ENCODE data around the gene SDE2.

DNA sequence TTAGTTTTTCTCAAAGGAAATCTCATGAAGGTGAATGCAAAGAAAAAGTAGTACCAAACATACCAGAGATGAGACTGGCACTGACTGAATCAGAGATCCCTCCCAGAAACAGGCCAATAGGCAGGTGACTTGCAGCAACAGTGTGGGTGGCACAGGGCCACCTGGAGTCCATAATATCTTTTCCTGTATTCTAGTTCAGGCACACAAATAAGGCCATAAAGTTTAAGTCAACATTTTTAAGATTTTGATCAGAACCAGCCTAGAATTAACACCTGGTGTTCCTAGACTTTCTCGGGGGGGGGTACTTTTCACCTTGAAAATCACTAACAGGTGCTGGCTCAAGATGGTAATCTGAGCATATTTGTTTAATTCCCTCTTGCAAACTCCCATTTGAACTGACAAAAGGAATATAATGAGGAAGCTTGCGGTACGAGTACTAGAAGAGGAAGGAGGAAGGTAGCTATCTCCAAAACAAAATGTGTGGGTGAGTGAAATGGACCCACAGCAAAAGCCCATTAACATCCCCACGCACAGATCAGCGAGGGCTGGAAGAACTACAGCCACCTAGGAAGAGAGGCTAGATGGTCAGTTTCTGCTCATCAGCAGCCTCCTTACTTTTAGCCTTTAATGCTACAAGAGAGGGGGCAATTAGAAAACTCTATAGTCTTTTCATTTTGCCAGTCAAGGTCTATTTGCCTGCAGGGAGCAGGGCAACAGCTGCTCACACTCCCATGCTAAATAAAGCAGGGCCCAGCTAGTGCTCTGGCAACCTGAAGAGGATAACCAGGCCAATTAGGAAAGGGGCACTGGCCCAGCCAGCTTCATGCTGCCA is 18.9 kb downstream of the SDE2 start:
- TF ChIP-seq, protein P1, sequence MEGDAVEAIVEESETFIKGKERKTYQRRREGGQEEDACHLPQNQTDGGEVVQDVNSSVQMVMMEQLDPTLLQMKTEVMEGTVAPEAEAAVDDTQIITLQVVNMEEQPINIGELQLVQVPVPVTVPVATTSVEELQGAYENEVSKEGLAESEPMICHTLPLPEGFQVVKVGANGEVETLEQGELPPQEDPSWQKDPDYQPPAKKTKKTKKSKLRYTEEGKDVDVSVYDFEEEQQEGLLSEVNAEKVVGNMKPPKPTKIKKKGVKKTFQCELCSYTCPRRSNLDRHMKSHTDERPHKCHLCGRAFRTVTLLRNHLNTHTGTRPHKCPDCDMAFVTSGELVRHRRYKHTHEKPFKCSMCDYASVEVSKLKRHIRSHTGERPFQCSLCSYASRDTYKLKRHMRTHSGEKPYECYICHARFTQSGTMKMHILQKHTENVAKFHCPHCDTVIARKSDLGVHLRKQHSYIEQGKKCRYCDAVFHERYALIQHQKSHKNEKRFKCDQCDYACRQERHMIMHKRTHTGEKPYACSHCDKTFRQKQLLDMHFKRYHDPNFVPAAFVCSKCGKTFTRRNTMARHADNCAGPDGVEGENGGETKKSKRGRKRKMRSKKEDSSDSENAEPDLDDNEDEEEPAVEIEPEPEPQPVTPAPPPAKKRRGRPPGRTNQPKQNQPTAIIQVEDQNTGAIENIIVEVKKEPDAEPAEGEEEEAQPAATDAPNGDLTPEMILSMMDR (conservative IDR thresholded peaks at IDR 0.05; ENCODE audit: low read depth, low read length) = no peak
- TF ChIP-seq SMC3 (IDR thresholded peaks at IDR 0.05; ENCODE audit: low read depth, low read length) (no peak), POLR2A (IDR thresholded peaks at IDR 0.05; ENCODE audit: low read depth, low read length) (no peak), MXI1 (IDR thresholded peaks at IDR 0.05; ENCODE audit: borderline replicate concordance, low read depth, low read length) (no peak), MAFK (IDR thresholded peaks at IDR 0.05; ENCODE audit: low read depth, low read length) (no peak), CEBPB (IDR thresholded peaks at IDR 0.05; ENCODE audit: low read depth, low read length) (no peak), NFE2L2 (IDR thresholded peaks at IDR 0.05; ENCODE audit: low read depth, low read length) (no peak)
- TF ChIP-seq, protein P2, sequence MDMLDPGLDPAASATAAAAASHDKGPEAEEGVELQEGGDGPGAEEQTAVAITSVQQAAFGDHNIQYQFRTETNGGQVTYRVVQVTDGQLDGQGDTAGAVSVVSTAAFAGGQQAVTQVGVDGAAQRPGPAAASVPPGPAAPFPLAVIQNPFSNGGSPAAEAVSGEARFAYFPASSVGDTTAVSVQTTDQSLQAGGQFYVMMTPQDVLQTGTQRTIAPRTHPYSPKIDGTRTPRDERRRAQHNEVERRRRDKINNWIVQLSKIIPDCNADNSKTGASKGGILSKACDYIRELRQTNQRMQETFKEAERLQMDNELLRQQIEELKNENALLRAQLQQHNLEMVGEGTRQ (IDR thresholded peaks at IDR 0.05; ENCODE audit: low read depth, low read length) = no peak

Data from IMR-90 (cell line).